K562 (cell line): ENCODE measurements around the gene KRTAP5-1. TPM values are rescaled to one million over a fixed set of nuclear protein-coding genes. Genes with fewer than 3 reads are reported as not detected.

Experiments
- ATAC-seq: fragments of 200-7000 bp; cut with Tn5 transposase; 3 replicates; pipeline ENCODE4 v1.9.1; 2020; ENCODE audit warnings: moderate library complexity
- BruUV-seq: library from RNA; stranded (reverse); fragments of 400-500 nt; replicated peaks from 2 replicates; lab custom pipeline; 2021; lab: Mats Ljungman, UMichigan
- CTCF ChIA-PET: fragments of 300-600 bp; formaldehyde crosslinking; extraction: SDS; loops from one replicate; lab custom pipeline; 2021; ENCODE audit warnings: low intra/inter-chr PET ratio; lab: Yijun Ruan, JAX
- POLR2A ChIA-PET: fragments of 300-600, 350-650 bp; sonication (Branson Sonifier 250); formaldehyde crosslinking; extraction: SDS; loops from one replicate; lab custom pipeline; 2021; ENCODE audit warnings: antibody characterized with exemption, inconsistent platforms; lab: Yijun Ruan, JAX
- DNase-seq, 4 experiments: peaks; one replicate each; pipeline versions ENCODE4 v3.0.0 to v3.0.0-alpha.2; 2011 to 2018; ENCODE audit warnings: low spot score in 3 of 4, mixed read lengths in 3 of 4; ENCODE audit errors: extremely low read depth in 1 of 4
- FAIRE-seq: peaks from 2 replicates; lab custom pipeline; 2011; peaks lifted over from hg19 to GRCh38; lab: Jason Lieb, UNC
- H2AFZ ChIP-seq: 2 replicates; pipeline ENCODE4 v1.6.0; 2011; ENCODE audit warnings: low read depth, low read length, control low read depth, inconsistent platforms
- H3K27ac ChIP-seq: fragments of 200-600 bp; 3 replicates; pipeline ENCODE4 v1.8.0; 2011; ENCODE audit warnings: low read depth, mild to moderate bottlenecking, control low read depth, inconsistent platforms, low read length, moderate library complexity, mixed read lengths; ENCODE audit errors: extremely low read depth
- H3K27me3 ChIP-seq, 2 experiments: fragments of 300-600 bp in 1 of 2; 2 replicates in 1 of 2; 3 replicates in 1 of 2; pipeline versions ENCODE4 v1.6.0 to v1.8.0; 2011; ENCODE audit warnings: inconsistent platforms in 2 of 2, low read length in 2 of 2, mild to moderate bottlenecking in 1 of 2, mixed read lengths in 1 of 2, moderate library complexity in 1 of 2; ENCODE audit not compliant: control insufficient read depth in 2 of 2, insufficient read depth in 2 of 2
- H3K36me3 ChIP-seq: fragments of 300-600 bp; 3 replicates; pipeline ENCODE4 v1.8.0; 2011; ENCODE audit warnings: mild to moderate bottlenecking, low read length, inconsistent platforms; ENCODE audit not compliant: control insufficient read depth, insufficient read depth
- H3K4me1 ChIP-seq, 2 experiments: fragments of 200-600 bp in 1 of 2; replicated peaks in 1 of 2; 2 replicates in 1 of 2; 3 replicates in 1 of 2; pipeline versions ENCODE4 v1.5.1 to v1.8.0; 2011; ENCODE audit warnings: inconsistent platforms in 2 of 2, low read length in 2 of 2, mild to moderate bottlenecking in 1 of 2, mixed read lengths in 1 of 2, moderate library complexity in 1 of 2; ENCODE audit not compliant: control insufficient read depth in 2 of 2, insufficient read depth in 2 of 2
- H3K4me2 ChIP-seq: 2 replicates; pipeline ENCODE4 v1.6.1; 2011; ENCODE audit warnings: low read length, control low read depth, inconsistent platforms, mixed read lengths; ENCODE audit not compliant: insufficient read depth
- H3K4me3 ChIP-seq: fragments of 200-600 bp; sonication (generic), shearing (Covaris generic); 2 replicates; pipeline ENCODE4 v1.5.1; 2016; ENCODE audit warnings: control low read depth, inconsistent platforms
- H3K79me2 ChIP-seq: fragments of 200-600 bp; 3 replicates; pipeline ENCODE4 v1.8.0; 2011; ENCODE audit warnings: low read length, inconsistent platforms; ENCODE audit not compliant: control insufficient read depth, insufficient read depth
- H3K9ac ChIP-seq, 2 experiments: 2 replicates each; pipeline versions ENCODE4 v1.6.0 to v1.6.1; 2011; ENCODE audit warnings: low read depth in 2 of 2, low read length in 2 of 2, control low read depth in 1 of 2, inconsistent platforms in 1 of 2, mild to moderate bottlenecking in 1 of 2, mixed read lengths in 1 of 2; ENCODE audit not compliant: insufficient read depth in 1 of 2
- H3K9me1 ChIP-seq: one replicate; pipeline ENCODE4 v1.6.0; 2011; ENCODE audit warnings: inconsistent platforms, mild to moderate bottlenecking, low read length, moderate library complexity; ENCODE audit not compliant: control insufficient read depth, insufficient read depth
- H3K9me3 ChIP-seq: replicated peaks from 2 replicates; pipeline ENCODE4 v1.5.1; 2011; ENCODE audit warnings: low read depth, low read length, inconsistent platforms; ENCODE audit not compliant: control insufficient read depth, insufficient read depth
- H4K20me1 ChIP-seq: replicated peaks from 2 replicates; pipeline ENCODE4 v1.6.1; 2011; ENCODE audit warnings: low read length, inconsistent platforms, mixed read lengths; ENCODE audit not compliant: control insufficient read depth, insufficient read depth
- CAMTA2 ChIP-seq: fragments of 250-450 bp; sonication (Bioruptor Pico); conservative IDR thresholded peaks from 2 replicates; pipeline ENCODE4 v1.5.1; 2022
- CREBBP ChIP-seq: IDR thresholded peaks from one replicate; pipeline ENCODE4 v1.6.1; 2012; ENCODE audit warnings: low read depth, mild to moderate bottlenecking, control low read depth, inconsistent platforms, low read length
- DMBX1 ChIP-seq: fragments of 250-450 bp; sonication (Bioruptor Pico); IDR thresholded peaks from 2 replicates; pipeline ENCODE4 v1.8.0; 2022; ENCODE audit warnings: inconsistent platforms, mild to moderate bottlenecking, moderate library complexity, borderline replicate concordance
- FOXJ2 ChIP-seq: fragments of 200-800 bp; sonication (Bioruptor generic); IDR thresholded peaks from 2 replicates; pipeline ENCODE4 v1.6.1; 2016; ENCODE audit warnings: missing genetic modification characterization, missing compliant biosample characterization
- GABPA ChIP-seq: fragments of 200-800 bp; sonication (Bioruptor generic); conservative IDR thresholded peaks from 2 replicates; pipeline ENCODE4 v1.6.1; 2016; ENCODE audit warnings: low read depth, missing genetic modification characterization, missing compliant biosample characterization
- GTF2B ChIP-seq: IDR thresholded peaks from 2 replicates; pipeline ENCODE4 v1.6.1; 2011; ENCODE audit not compliant: insufficient read length; ENCODE audit errors: extremely low read depth
- IRF9 ChIP-seq: fragments of 450-650 bp; IDR thresholded peaks from 2 replicates; pipeline ENCODE4 v1.6.1; 2016; ENCODE audit warnings: missing biosample characterization, missing genetic modification characterization
- NR2C2 ChIP-seq, 2 experiments: fragments of 200-800 bp in 1 of 2; sonication (Bioruptor generic) in 1 of 2; sonication (generic) in 1 of 2; formaldehyde crosslinking in 1 of 2; IDR thresholded peaks; 2 replicates each; pipeline versions ENCODE4 v1.6.1 to v1.8.0; 2016 to 2022; ENCODE audit warnings: mild to moderate bottlenecking in 1 of 2, missing compliant biosample characterization in 1 of 2, missing genetic modification characterization in 1 of 2, missing genetic modification reagents in 1 of 2
- PHTF2 ChIP-seq: fragments of 250-450 bp; sonication (Bioruptor Pico); IDR thresholded peaks from 2 replicates; pipeline ENCODE4 v1.5.0; 2021; ENCODE audit warnings: mild to moderate bottlenecking
- RCOR1 ChIP-seq, 2 experiments: IDR thresholded peaks; 2 replicates each; pipeline ENCODE4 v1.6.1; 2012; ENCODE audit warnings: low read depth in 2 of 2, low read length in 2 of 2, borderline replicate concordance in 1 of 2, improper control_type of control experiment in 1 of 2
- SMAD2 ChIP-seq: fragments of 150-350 bp; IDR thresholded peaks from 2 replicates; pipeline ENCODE4 v1.6.1; 2014; ENCODE audit warnings: low read depth, mild to moderate bottlenecking, low read length
- SMARCB1 ChIP-seq: IDR thresholded peaks from 2 replicates; pipeline ENCODE4 v1.6.1; 2011; ENCODE audit warnings: improper control_type of control experiment, low read depth; ENCODE audit not compliant: insufficient read length
- STAG1 ChIP-seq: sonication (generic); formaldehyde crosslinking; IDR thresholded peaks from 2 replicates; pipeline ENCODE4 v1.5.0; 2020; ENCODE audit warnings: missing genetic modification reagents, borderline replicate concordance
- TRIM25 ChIP-seq: fragments of 450-650 bp; IDR thresholded peaks from 2 replicates; pipeline ENCODE4 v1.7.0; 2016; ENCODE audit warnings: borderline replicate concordance
- ZBTB49 ChIP-seq: sonication (generic); formaldehyde crosslinking; IDR thresholded peaks from 2 replicates; pipeline ENCODE4 v1.8.0; 2022; ENCODE audit warnings: missing genetic modification reagents, mild to moderate bottlenecking, borderline replicate concordance
- ZNF146 ChIP-seq: IDR thresholded peaks from one replicate; pipeline ENCODE4 v1.6.1; 2018; ENCODE audit warnings: missing compliant biosample characterization; ENCODE audit not compliant: unreplicated experiment
- ZNF23 ChIP-seq: fragments of 250-450 bp; sonication (Bioruptor Pico); IDR thresholded peaks from 2 replicates; pipeline ENCODE4 v1.4.0; 2020; ENCODE audit warnings: mild to moderate bottlenecking
- WGBS: fragments of 100-300 bp; shearing (Covaris generic); methylation state at CpG from one replicate; pipeline ENCODE4 v1.1.6; 2016; ENCODE audit warnings: low coverage, mixed read lengths; ENCODE audit not compliant: insufficient coverage; ENCODE audit errors: missing lambda C conversion rate; 5-methylcytosine and 5-hydroxymethylcytosine counted together
- in situ Hi-C: fragments of 300-500 bp; cut with MboI; formaldehyde crosslinking; loops from 4 replicates; pipeline ENCODE4 v1.15.0; 2018; ENCODE audit warnings: inconsistent platforms, mixed read lengths
- intact Hi-C: fragments of 100-400 bp; cut with micrococcal nuclease; formaldehyde crosslinking; loops from 2 replicates; pipeline ENCODE4 v1.14.2; 2022
- polyA plus RNA-seq, 8 experiments: library from polyadenylated mRNA; depleted of rRNA in 4 of 8; stranded (reverse) in 5 of 8; unstranded in 3 of 8; fragments of >200 nt; fragmentation: Nextera tagmentation in 2 of 8; fragmentation: Illumina TruSeq in 1 of 8; extraction: Ambion mirVana in 2 of 8; extraction: Trizol in 1 of 8; gene quantifications; 2 replicates each; pipeline versions ENCODE4 v1.2.1 to v1.2.3, GENCODE V29; 2011 to 2014; ENCODE audit warnings: inconsistent platforms in 1 of 8, missing spikeins in 1 of 8
- total RNA-seq, 7 experiments: library from RNA; depleted of rRNA in 6 of 7; stranded (reverse); fragments of >200 nt in 6 of 7; fragmentation: Illumina TruSeq in 2 of 7; extraction: Trizol in 2 of 7; gene quantifications; 2 replicates each; pipeline versions ENCODE4 v1.2.1 to v1.2.3, GENCODE V29; 2011 to 2021; ENCODE audit warnings: low replicate concordance in 1 of 7

KRTAP5-1 gene
- total and polyA plus RNA-seq, 9 of the 15 experiments (the other 6 are each of a cell fraction or from before 2014, with no cell fraction given): not detected

- FAIRE-seq: no peak
- TF ChIP-seq IRF9 (tag) (no peak), SMARCB1 (no peak), RCOR1 (IDR thresholded peaks at IDR 0.05; ENCODE audit: borderline replicate concordance in 1 of 2, low read depth in 2 of 2, low read length in 2 of 2) (no peak), ZBTB49 (CRISPR knock-in tag) (no peak), CAMTA2 (CRISPR knock-in tag) (no peak), PHTF2 (CRISPR knock-in tag) (no peak), CREBBP (no peak), GTF2B (no peak), STAG1 (CRISPR knock-in tag) (no peak), GABPA (tag) (no peak), NR2C2 (CRISPR knock-in tag; IDR thresholded peaks at IDR 0.05) (no peak), NR2C2 (tag; IDR thresholded peaks at IDR 0.05) (no peak), ZNF146 (CRISPR knock-in tag) (no peak), ZNF23 (CRISPR knock-in tag) (no peak), DMBX1 (CRISPR knock-in tag) (no peak), TRIM25 (no peak), SMAD2 (no peak), FOXJ2 (tag) (no peak)
These were observed 39.5 kb upstream of the KRTAP5-1 start for GRCh38 chr11:1624621-1625020.

More at GRCh38 chr11:1624621-1625020, 39.5 kb upstream of the KRTAP5-1 start:
- ATAC-seq: no peak
- Histone ChIP-seq H3K27ac (no peak overlapping the region), H3K9ac (no peak overlapping the region), H3K9me1 (peaks cover 4% of the 10 kb centered on the region), H4K20me1 (no peaks in the 10 kb centered on the region; the same call in 1 of the 2 replicates), H3K4me2 (no peak overlapping the region), H3K9me3 (no peaks in the 10 kb centered on the region), H3K79me2 (no peaks in the 10 kb centered on the region), H3K4me3 (no peak overlapping the region), H3K36me3 (no peaks in the 10 kb centered on the region), H2AFZ (no peak overlapping the region), H3K4me1 (peaks cover 0 to 5% of the 10 kb centered on the region in 2 experiments; a peak in 1 of 5 replicates), H3K27me3 (peaks cover 25 to 62% of the 10 kb centered on the region in 2 experiments)
- ChIA-PET CTCF (no interaction called here), POLR2A (interaction anchor here (0.6 kb wide), 1 partner anchor 8 kb away, joined by 3 read pairs; no protein-coding TSS in a partner anchor)
- intact Hi-C loops: no loop called here
- BruUV-seq: no TSS peak
- under 1% methylated on average over 16 of the region's 16 CpGs for WGBS
- in situ Hi-C loops: loop anchor here (5.0 kb wide), 1 partner anchor 32 kb away; no protein-coding TSS in a partner anchor
- no peak for DNase-seq
